Measurements from ENCODE around the gene CAMK2G.

- TF ChIP-seq CTCF (IDR thresholded peaks at IDR 0.05) (no peak), POLR2A (IDR thresholded peaks at IDR 0.05) (no peak), POLR2AphosphoS5 (IDR thresholded peaks at IDR 0.05) (no peak)
Observed at GRCh38 chr10:73818402-73818801, 56.0 kb downstream of the CAMK2G start.
